ENCODE data around the gene LRRK1.

GRCh38 chr15:101088271-101088670 is 169.1 kb downstream of the LRRK1 start:
- no peak for TF ChIP-seq TAF1 (IDR thresholded peaks at IDR 0.05; ENCODE audit: borderline replicate concordance, insufficient read depth, low read length)
- TF ChIP-seq POLR2AphosphoS5 (IDR thresholded peaks at IDR 0.05; ENCODE audit: low read depth, low read length) = no peak
- TF ChIP-seq, protein P1, sequence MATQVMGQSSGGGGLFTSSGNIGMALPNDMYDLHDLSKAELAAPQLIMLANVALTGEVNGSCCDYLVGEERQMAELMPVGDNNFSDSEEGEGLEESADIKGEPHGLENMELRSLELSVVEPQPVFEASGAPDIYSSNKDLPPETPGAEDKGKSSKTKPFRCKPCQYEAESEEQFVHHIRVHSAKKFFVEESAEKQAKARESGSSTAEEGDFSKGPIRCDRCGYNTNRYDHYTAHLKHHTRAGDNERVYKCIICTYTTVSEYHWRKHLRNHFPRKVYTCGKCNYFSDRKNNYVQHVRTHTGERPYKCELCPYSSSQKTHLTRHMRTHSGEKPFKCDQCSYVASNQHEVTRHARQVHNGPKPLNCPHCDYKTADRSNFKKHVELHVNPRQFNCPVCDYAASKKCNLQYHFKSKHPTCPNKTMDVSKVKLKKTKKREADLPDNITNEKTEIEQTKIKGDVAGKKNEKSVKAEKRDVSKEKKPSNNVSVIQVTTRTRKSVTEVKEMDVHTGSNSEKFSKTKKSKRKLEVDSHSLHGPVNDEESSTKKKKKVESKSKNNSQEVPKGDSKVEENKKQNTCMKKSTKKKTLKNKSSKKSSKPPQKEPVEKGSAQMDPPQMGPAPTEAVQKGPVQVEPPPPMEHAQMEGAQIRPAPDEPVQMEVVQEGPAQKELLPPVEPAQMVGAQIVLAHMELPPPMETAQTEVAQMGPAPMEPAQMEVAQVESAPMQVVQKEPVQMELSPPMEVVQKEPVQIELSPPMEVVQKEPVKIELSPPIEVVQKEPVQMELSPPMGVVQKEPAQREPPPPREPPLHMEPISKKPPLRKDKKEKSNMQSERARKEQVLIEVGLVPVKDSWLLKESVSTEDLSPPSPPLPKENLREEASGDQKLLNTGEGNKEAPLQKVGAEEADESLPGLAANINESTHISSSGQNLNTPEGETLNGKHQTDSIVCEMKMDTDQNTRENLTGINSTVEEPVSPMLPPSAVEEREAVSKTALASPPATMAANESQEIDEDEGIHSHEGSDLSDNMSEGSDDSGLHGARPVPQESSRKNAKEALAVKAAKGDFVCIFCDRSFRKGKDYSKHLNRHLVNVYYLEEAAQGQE (IDR thresholded peaks at IDR 0.05; ENCODE audit: insufficient read depth in 1 of 2, low read depth in 2 of 2, low read length in 2 of 2) = no peak
- TF ChIP-seq SIN3A (IDR thresholded peaks at IDR 0.05; ENCODE audit: borderline replicate concordance, insufficient read depth, low read length) = no peak
